HG03442 (cell line): Measurements from ENCODE around the gene DOCK7.
"Not testable (repeated sequence)": the region's sequence is repeated elsewhere in the genome, so short reads cannot be mapped to it uniquely, and the experiment has no call there.

ENCODE experiments used
- ATAC-seq: cut with Tn5 transposase; IDR thresholded peaks from one replicate; pipeline ENCODE4 v1.9.1; 2021; ENCODE audit warnings: mild to moderate bottlenecking, moderate library complexity; ENCODE audit not compliant: unreplicated experiment

Gene DOCK7

GRCh38 chr1:62698161-62698560 is 10.0 kb upstream of the DOCK7 start:
- not testable (repeated sequence) for ATAC-seq

- not testable (repeated sequence) for ATAC-seq
Observed at GRCh38 chr1:62694479-62694878, 6.3 kb upstream of the DOCK7 start.

- no peak for ATAC-seq
Observed at GRCh38 chr1:62693123-62693522, 4.9 kb upstream of the DOCK7 start.

GRCh38 chr1:62691062-62691844 is 3.1 kb upstream of the DOCK7 start:
- no peak for ATAC-seq

GRCh38 chr1:62689524-62689923 is 1.3 kb upstream of the DOCK7 start:
- ATAC-seq = no peak

- no peak for ATAC-seq
Observed at GRCh38 chr1:62688687-62689085, 500 bp upstream of the DOCK7 start.

GRCh38 chr1:62687421-62687902 is 724 bp downstream of the DOCK7 start:
- peak; percentile 27 for ATAC-seq

GRCh38 chr1:62686822-62687221 is 1.4 kb downstream of the DOCK7 start:
- ATAC-seq = no peak

GRCh38 chr1:62685431-62685859 is 2.7 kb downstream of the DOCK7 start:
- no peak for ATAC-seq

GRCh38 chr1:62682531-62682930 is 5.7 kb downstream of the DOCK7 start:
- no peak for ATAC-seq

- not testable (repeated sequence) for ATAC-seq
Observed at GRCh38 chr1:62680992-62681391, 7.2 kb downstream of the DOCK7 start.

GRCh38 chr1:62677822-62678221 is 10.4 kb downstream of the DOCK7 start:
- not testable (repeated sequence) for ATAC-seq

- no peak for ATAC-seq
Observed at GRCh38 chr1:62676611-62677356, 11.4 kb downstream of the DOCK7 start.

- ATAC-seq = no peak
Observed at GRCh38 chr1:62673629-62674028, 14.6 kb downstream of the DOCK7 start.

- ATAC-seq = no peak
Observed at GRCh38 chr1:62672029-62672428, 16.2 kb downstream of the DOCK7 start.

GRCh38 chr1:62654744-62655143 is 33.4 kb downstream of the DOCK7 start:
- no peak for ATAC-seq

- no peak for ATAC-seq
Observed at GRCh38 chr1:62652387-62652786, 35.8 kb downstream of the DOCK7 start.

GRCh38 chr1:62643283-62643682 is 44.9 kb downstream of the DOCK7 start:
- no peak for ATAC-seq

- no peak for ATAC-seq
Observed at GRCh38 chr1:62637392-62638105, 50.6 kb downstream of the DOCK7 start.

- no peak for ATAC-seq
Observed at GRCh38 chr1:62628506-62628905, 59.7 kb downstream of the DOCK7 start.

GRCh38 chr1:62625415-62625814 is 62.8 kb downstream of the DOCK7 start:
- ATAC-seq = peak; percentile 43
